ENCODE data around the gene MRPL42. TPM values are rescaled to one million over a fixed set of nuclear protein-coding genes. Genes with fewer than 3 reads are reported as not detected.

MRPL42 gene
- total and polyA plus RNA-seq, 2 experiments from 2014 or later: 195 to 269 TPM

GRCh38 chr12:93518725-93519124, 51.4 kb downstream of the MRPL42 start:
- Mint-ChIP-seq H3K9me3 (no peaks in the 10 kb centered on the region), H3K27me3 (ENCODE audit: insufficient read depth, low read depth, poor library complexity) (peaks cover 3% of the 10 kb centered on the region), H3K4me1 (peaks cover 10% of the 10 kb centered on the region; the same call in 2 of the 3 replicates), H3K36me3 (ENCODE audit: low read depth) (no peaks in the 10 kb centered on the region), H3K4me3 (no peak overlapping the region), H3K27ac (no peak overlapping the region)
- H3K79me2 ChIP-seq (replicated peaks; ENCODE audit: insufficient read depth): no peaks in the 10 kb centered on the region
- H3K27me3 ChIP-seq (ENCODE audit: insufficient read depth): no peaks in the 10 kb centered on the region
- ATAC-seq: no peak
- H4K20me1 ChIP-seq (replicated peaks; ENCODE audit: insufficient read depth): no peaks in the 10 kb centered on the region
- no peak overlapping the region for H3K4me3 ChIP-seq
- H3K4me2 ChIP-seq: no peak overlapping the region
- H3F3A ChIP-seq (replicated peaks; ENCODE audit: low read depth): no peaks in the 10 kb centered on the region
- no peaks in the 10 kb centered on the region for H3K4me1 ChIP-seq (ENCODE audit: insufficient read depth)
- no peaks in the 10 kb centered on the region for H3K36me3 ChIP-seq (ENCODE audit: insufficient read depth)
- no peak for TF ChIP-seq ZNF462 (CRISPR knock-in tag; IDR thresholded peaks at IDR 0.05)
- TF ChIP-seq CTCF (conservative IDR thresholded peaks at IDR 0.05; ENCODE audit: low read depth in 2 of 2): no peak
- no peak for TF ChIP-seq NANOG (IDR thresholded peaks at IDR 0.05; ENCODE audit: borderline replicate concordance)
- no peak for TF ChIP-seq CREB1 (CRISPR knock-in tag; IDR thresholded peaks at IDR 0.05; ENCODE audit: low read depth)
- peak overlapping the region; percentile 44; the same call in 1 of the 2 replicates for H2AFZ ChIP-seq
- no peaks in the 10 kb centered on the region for H3K9me2 ChIP-seq (ENCODE audit: insufficient read depth)
- no peak for DNase-seq (ENCODE audit: low spot score)
- no peak overlapping the region for H3K27ac ChIP-seq (ENCODE audit: low read depth)

- Histone ChIP-seq H3K4me3 (no peak overlapping the region), H3F3A (replicated peaks; ENCODE audit: low read depth) (no peaks in the 10 kb centered on the region), H3K79me2 (replicated peaks; ENCODE audit: insufficient read depth) (no peaks in the 10 kb centered on the region), H3K4me1 (ENCODE audit: insufficient read depth) (no peaks in the 10 kb centered on the region), H3K4me2 (no peak overlapping the region), H3K27ac (ENCODE audit: low read depth) (no peak overlapping the region), H3K27me3 (ENCODE audit: insufficient read depth) (no peaks in the 10 kb centered on the region), H3K36me3 (ENCODE audit: insufficient read depth) (no peaks in the 10 kb centered on the region), H2AFZ (no peak overlapping the region), H3K9me2 (ENCODE audit: insufficient read depth) (no peaks in the 10 kb centered on the region), H4K20me1 (replicated peaks; ENCODE audit: insufficient read depth) (no peaks in the 10 kb centered on the region)
- H3K27ac Mint-ChIP-seq: no peak overlapping the region
- no peak for ATAC-seq
- H3K4me3 Mint-ChIP-seq: no peak overlapping the region
- no peaks in the 10 kb centered on the region for H3K9me3 Mint-ChIP-seq
- H3K36me3 Mint-ChIP-seq (ENCODE audit: low read depth): no peaks in the 10 kb centered on the region
- peaks cover 1% of the 10 kb centered on the region for H3K27me3 Mint-ChIP-seq (ENCODE audit: insufficient read depth, low read depth, poor library complexity)
- H3K4me1 Mint-ChIP-seq: peaks cover 10% of the 10 kb centered on the region; the same call in 2 of the 3 replicates
- no peak for DNase-seq (ENCODE audit: low spot score)
- no peak for TF ChIP-seq EZH2phosphoT487 (IDR thresholded peaks at IDR 0.05; ENCODE audit: unreplicated experiment)
- TF ChIP-seq ETS1 (IDR thresholded peaks at IDR 0.05): no peak
- no peak for TF ChIP-seq REST (IDR thresholded peaks at IDR 0.05; ENCODE audit: unreplicated experiment)
- no peak for TF ChIP-seq STAT1 (IDR thresholded peaks at IDR 0.05; ENCODE audit: unreplicated experiment)
These were observed 52.5 kb downstream of the MRPL42 start for GRCh38 chr12:93519859-93520258.

Measured in GM23338 (cell line).